GM12878 (cell line): ENCODE results near the gene PTPRN2. TPM values are rescaled to one million over a fixed set of nuclear protein-coding genes. Genes with fewer than 3 reads are reported as not detected.

Source experiments
- ATAC-seq: fragments of 200-7000 bp; cut with Tn5 transposase; 3 replicates; pipeline ENCODE4 v1.9.1; 2020; ENCODE audit warnings: mild to moderate bottlenecking, moderate library complexity
- BruUV-seq: library from RNA; stranded (reverse); fragments of 400-500 nt; replicated peaks from 2 replicates; lab custom pipeline; 2021; lab: Mats Ljungman, UMichigan
- CTCF ChIA-PET: fragments of 300-600 bp; sonication (Branson Sonifier 250); formaldehyde crosslinking; extraction: SDS; loops from one replicate; lab custom pipeline; 2021; ENCODE audit warnings: inconsistent platforms; lab: Yijun Ruan, JAX
- POLR2A ChIA-PET: fragments of 350-600 bp; formaldehyde crosslinking; extraction: SDS; loops from one replicate; lab custom pipeline; 2021; ENCODE audit warnings: inconsistent platforms; lab: Charles Lee
- RAD21 ChIA-PET: fragments of 300-600 bp; sonication (Branson Sonifier 250); formaldehyde crosslinking; loops from one replicate; lab custom pipeline; 2023; ENCODE audit warnings: antibody characterized with exemption; ENCODE audit not compliant: unreplicated experiment; lab: Charles Lee
- SMC1A ChIA-PET: fragments of 300-600 bp; sonication (Branson Sonifier 250); formaldehyde crosslinking; loops from one replicate; lab custom pipeline; 2023; ENCODE audit not compliant: unreplicated experiment, uncharacterized antibody; lab: Charles Lee
- DNase-seq: peaks from one replicate; pipeline ENCODE4 v3.0.0-alpha.2; 2011; ENCODE audit warnings: low read depth, low spot score
- FAIRE-seq: peaks from 3 replicates; lab custom pipeline; 2011; peaks lifted over from hg19 to GRCh38; lab: Jason Lieb, UNC
- H2AFZ ChIP-seq: 2 replicates; pipeline ENCODE4 v1.6.0; 2011; ENCODE audit warnings: low read depth, low read length, control low read depth; ENCODE audit not compliant: control insufficient read depth
- H3K27ac ChIP-seq: 2 replicates; pipeline ENCODE4 v1.5.1; 2011; ENCODE audit warnings: control low read depth; ENCODE audit not compliant: control insufficient read depth, insufficient read depth
- H3K27me3 ChIP-seq, 2 experiments: replicated peaks in 1 of 2; 2 replicates each; pipeline versions ENCODE4 v1.6.0 to v1.6.1; 2011; ENCODE audit warnings: low read length in 1 of 2; ENCODE audit not compliant: control insufficient read depth in 2 of 2, insufficient read depth in 2 of 2
- H3K36me3 ChIP-seq, 2 experiments: 2 replicates each; pipeline ENCODE4 v1.5.1; 2011; ENCODE audit warnings: low read length in 1 of 2; ENCODE audit not compliant: control insufficient read depth in 2 of 2, insufficient read depth in 2 of 2
- H3K4me1 ChIP-seq: 2 replicates; pipeline ENCODE4 v1.6.1; 2011; ENCODE audit warnings: mild to moderate bottlenecking, low read length, moderate library complexity, mixed read lengths; ENCODE audit not compliant: control insufficient read depth, insufficient read depth
- H3K4me2 ChIP-seq: 2 replicates; pipeline ENCODE4 v1.6.0; 2011; ENCODE audit warnings: control low read depth; ENCODE audit not compliant: control insufficient read depth, insufficient read depth
- H3K4me3 ChIP-seq: fragments of 200-600 bp; sonication (generic); 2 replicates; pipeline ENCODE4 v1.5.1; 2016
- H3K79me2 ChIP-seq: 2 replicates; pipeline ENCODE4 v1.6.0; 2011; ENCODE audit warnings: low read length; ENCODE audit not compliant: control insufficient read depth, insufficient read depth
- H3K9ac ChIP-seq: 2 replicates; pipeline ENCODE4 v1.8.0; 2011; ENCODE audit warnings: low read length, control low read depth, mixed read lengths; ENCODE audit not compliant: control insufficient read depth, insufficient read depth
- H3K9me3 ChIP-seq: replicated peaks from 3 replicates; pipeline ENCODE4 v1.5.1; 2011; ENCODE audit warnings: mild to moderate bottlenecking, low read length; ENCODE audit not compliant: control insufficient read depth, insufficient read depth
- H4K20me1 ChIP-seq: 2 replicates; pipeline ENCODE4 v1.6.0; 2011; ENCODE audit not compliant: control insufficient read depth, insufficient read depth
- ASH2L ChIP-seq: fragments of 300-600, 200-600 bp; sonication (generic); IDR thresholded peaks from 2 replicates; pipeline ENCODE4 v1.6.1; 2017; ENCODE audit warnings: low read depth, mild to moderate bottlenecking, borderline replicate concordance
- CBX3 ChIP-seq: fragments of 200-600 bp; sonication (generic); IDR thresholded peaks from 2 replicates; pipeline ENCODE4 v1.6.1; 2016; ENCODE audit warnings: low read depth, borderline replicate concordance
- CREM ChIP-seq: IDR thresholded peaks from 2 replicates; pipeline ENCODE4 v1.6.1; 2014; ENCODE audit warnings: antibody characterized with exemption, low read depth
- MEF2A ChIP-seq: IDR thresholded peaks from 2 replicates; pipeline ENCODE4 v1.6.1; 2011; ENCODE audit warnings: low read depth, mild to moderate bottlenecking, low read length, moderate library complexity; ENCODE audit not compliant: insufficient read depth
- MTA3 ChIP-seq: IDR thresholded peaks from 2 replicates; pipeline ENCODE4 v1.6.1; 2012; ENCODE audit warnings: low read length, inconsistent platforms, borderline replicate concordance
- NFYB ChIP-seq: IDR thresholded peaks from 2 replicates; pipeline ENCODE4 v1.6.1; 2011; ENCODE audit warnings: low read depth, mild to moderate bottlenecking, low read length, improper control_type of control experiment, moderate library complexity; ENCODE audit not compliant: insufficient read depth
- RAD21 ChIP-seq: IDR thresholded peaks from 2 replicates; pipeline ENCODE4 v1.6.1; 2011; ENCODE audit warnings: mild to moderate bottlenecking, low read depth, low read length, moderate library complexity; ENCODE audit not compliant: insufficient read depth
- RB1 ChIP-seq: fragments of 450-650 bp; formaldehyde crosslinking; IDR thresholded peaks from 2 replicates; pipeline ENCODE4 v1.6.1; 2017; ENCODE audit warnings: mild to moderate bottlenecking, borderline replicate concordance
- RUNX3 ChIP-seq: IDR thresholded peaks from 2 replicates; pipeline ENCODE4 v1.6.1; 2012; ENCODE audit warnings: low read length, inconsistent platforms
- SREBF1 ChIP-seq: IDR thresholded peaks from 2 replicates; pipeline ENCODE4 v1.6.1; 2012; ENCODE audit warnings: mild to moderate bottlenecking, low read length
- STAT1 ChIP-seq: fragments of 450-650 bp; conservative IDR thresholded peaks from 2 replicates; pipeline ENCODE4 v1.6.1; 2014; ENCODE audit warnings: antibody characterized with exemption, mild to moderate bottlenecking
- WGBS: methylation state at CpG from one replicate; pipeline ENCODE4 v1.1.6; 2016; ENCODE audit warnings: low lambda C conversion rate; ENCODE audit not compliant: insufficient replicate concordance, insufficient coverage; ENCODE audit errors: missing lambda C conversion rate; 5-methylcytosine and 5-hydroxymethylcytosine counted together
- in situ Hi-C: fragments of 300-500 bp; cut with MboI; formaldehyde crosslinking; loops from 9 replicates; pipeline ENCODE4 v1.14.3; 2018; ENCODE audit warnings: mixed read lengths
- intact Hi-C: fragments of 100-400 bp; cut with micrococcal nuclease; formaldehyde crosslinking; loops from one replicate; pipeline ENCODE4 v1.14.2; 2022; ENCODE audit not compliant: unreplicated experiment
- polyA plus RNA-seq, 11 experiments: library from polyadenylated mRNA; depleted of rRNA in 4 of 11; unstranded in 6 of 11; stranded (reverse) in 5 of 11; fragments of >200 nt; fragmentation: Nextera tagmentation in 4 of 11; fragmentation: Illumina TruSeq in 1 of 11; extraction: Ambion mirVana in 4 of 11; extraction: Trizol in 1 of 11; gene quantifications; 1 replicate in 1 of 11; 2 replicates in 10 of 11; pipeline versions ENCODE4 v1.2.1 to v1.2.3, GENCODE V29; 2011 to 2016; ENCODE audit warnings: inconsistent platforms in 2 of 11, missing spikeins in 2 of 11, low read depth in 1 of 11
- total RNA-seq, 4 experiments: library from RNA; depleted of rRNA in 3 of 4; stranded (reverse); fragments of >200 nt in 3 of 4; fragmentation: Illumina TruSeq in 1 of 4; extraction: Trizol in 1 of 4; gene quantifications; 2 replicates each; pipeline versions ENCODE4 v1.2.1 to v1.2.3, GENCODE V29; 2013 to 2021
- TF ChIP-seq, protein P1 (sequence below): fragments of 150-350 bp; IDR thresholded peaks from 2 replicates; pipeline ENCODE4 v1.6.1; 2014; ENCODE audit warnings: mild to moderate bottlenecking, low read depth, low read length
- TF ChIP-seq, protein P2 (sequence below): IDR thresholded peaks from 2 replicates; pipeline ENCODE4 v1.6.1; 2012; ENCODE audit warnings: mild to moderate bottlenecking, low read depth, low read length
- TF ChIP-seq, protein P3 (sequence below): fragments of 450-650 bp; IDR thresholded peaks from 2 replicates; pipeline ENCODE4 v1.6.1; 2017; ENCODE audit warnings: mild to moderate bottlenecking, moderate library complexity

PTPRN2 gene
- total and polyA plus RNA-seq, 10 of the 15 experiments (the other 5 are each of a cell fraction or from before 2014, with no cell fraction given), result 5.4 TPM; not detected in 9

DNA sequence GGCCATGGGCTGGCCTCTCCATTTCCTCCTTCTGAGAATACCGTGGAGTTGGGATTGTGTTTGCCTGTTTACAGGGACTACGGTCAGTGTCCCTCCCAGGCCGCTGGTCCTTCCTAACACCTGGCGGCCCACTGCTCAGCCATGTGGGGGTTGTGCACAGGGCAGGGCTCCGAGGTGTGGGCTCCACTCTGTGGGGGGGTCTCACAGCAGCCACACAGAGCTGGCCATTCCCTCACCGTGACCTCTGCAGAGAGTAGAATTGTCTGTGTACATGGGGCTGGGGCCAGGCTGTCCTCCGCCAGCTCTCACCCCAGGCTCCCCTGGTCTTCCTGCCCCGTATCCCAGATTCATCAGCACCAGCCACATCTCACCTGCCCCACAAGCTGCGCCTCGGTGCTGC lies 60.1 kb downstream of the PTPRN2 start (continued):
- TF ChIP-seq, protein P1, sequence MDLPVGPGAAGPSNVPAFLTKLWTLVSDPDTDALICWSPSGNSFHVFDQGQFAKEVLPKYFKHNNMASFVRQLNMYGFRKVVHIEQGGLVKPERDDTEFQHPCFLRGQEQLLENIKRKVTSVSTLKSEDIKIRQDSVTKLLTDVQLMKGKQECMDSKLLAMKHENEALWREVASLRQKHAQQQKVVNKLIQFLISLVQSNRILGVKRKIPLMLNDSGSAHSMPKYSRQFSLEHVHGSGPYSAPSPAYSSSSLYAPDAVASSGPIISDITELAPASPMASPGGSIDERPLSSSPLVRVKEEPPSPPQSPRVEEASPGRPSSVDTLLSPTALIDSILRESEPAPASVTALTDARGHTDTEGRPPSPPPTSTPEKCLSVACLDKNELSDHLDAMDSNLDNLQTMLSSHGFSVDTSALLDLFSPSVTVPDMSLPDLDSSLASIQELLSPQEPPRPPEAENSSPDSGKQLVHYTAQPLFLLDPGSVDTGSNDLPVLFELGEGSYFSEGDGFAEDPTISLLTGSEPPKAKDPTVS, result no peak
- TF ChIP-seq STAT1, result no peak
- TF ChIP-seq NFYB, result no peak
- TF ChIP-seq, protein P2, sequence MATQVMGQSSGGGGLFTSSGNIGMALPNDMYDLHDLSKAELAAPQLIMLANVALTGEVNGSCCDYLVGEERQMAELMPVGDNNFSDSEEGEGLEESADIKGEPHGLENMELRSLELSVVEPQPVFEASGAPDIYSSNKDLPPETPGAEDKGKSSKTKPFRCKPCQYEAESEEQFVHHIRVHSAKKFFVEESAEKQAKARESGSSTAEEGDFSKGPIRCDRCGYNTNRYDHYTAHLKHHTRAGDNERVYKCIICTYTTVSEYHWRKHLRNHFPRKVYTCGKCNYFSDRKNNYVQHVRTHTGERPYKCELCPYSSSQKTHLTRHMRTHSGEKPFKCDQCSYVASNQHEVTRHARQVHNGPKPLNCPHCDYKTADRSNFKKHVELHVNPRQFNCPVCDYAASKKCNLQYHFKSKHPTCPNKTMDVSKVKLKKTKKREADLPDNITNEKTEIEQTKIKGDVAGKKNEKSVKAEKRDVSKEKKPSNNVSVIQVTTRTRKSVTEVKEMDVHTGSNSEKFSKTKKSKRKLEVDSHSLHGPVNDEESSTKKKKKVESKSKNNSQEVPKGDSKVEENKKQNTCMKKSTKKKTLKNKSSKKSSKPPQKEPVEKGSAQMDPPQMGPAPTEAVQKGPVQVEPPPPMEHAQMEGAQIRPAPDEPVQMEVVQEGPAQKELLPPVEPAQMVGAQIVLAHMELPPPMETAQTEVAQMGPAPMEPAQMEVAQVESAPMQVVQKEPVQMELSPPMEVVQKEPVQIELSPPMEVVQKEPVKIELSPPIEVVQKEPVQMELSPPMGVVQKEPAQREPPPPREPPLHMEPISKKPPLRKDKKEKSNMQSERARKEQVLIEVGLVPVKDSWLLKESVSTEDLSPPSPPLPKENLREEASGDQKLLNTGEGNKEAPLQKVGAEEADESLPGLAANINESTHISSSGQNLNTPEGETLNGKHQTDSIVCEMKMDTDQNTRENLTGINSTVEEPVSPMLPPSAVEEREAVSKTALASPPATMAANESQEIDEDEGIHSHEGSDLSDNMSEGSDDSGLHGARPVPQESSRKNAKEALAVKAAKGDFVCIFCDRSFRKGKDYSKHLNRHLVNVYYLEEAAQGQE, result no peak
- TF ChIP-seq SREBF1, result no peak

DNA sequence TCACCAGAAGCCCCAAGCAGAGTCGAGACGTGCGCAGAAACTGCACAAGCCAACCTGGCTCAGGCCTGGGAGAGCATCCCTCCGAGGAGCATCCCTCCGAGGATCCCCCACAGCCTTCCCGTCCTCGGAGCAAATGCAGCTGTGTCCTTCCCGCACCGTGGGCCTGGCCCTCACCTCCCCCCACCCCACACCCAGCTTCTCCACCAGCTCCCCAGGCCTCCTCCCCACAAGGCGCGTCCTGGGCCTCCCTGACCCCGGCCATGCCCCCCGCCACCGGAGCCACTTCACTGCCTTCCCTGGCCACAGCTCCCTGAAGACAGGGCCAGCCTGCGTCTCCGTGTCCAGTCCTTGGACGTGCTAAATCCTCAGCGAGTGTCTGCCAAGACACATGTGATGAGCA lies 60.6 kb downstream of the PTPRN2 start:
- ChIA-PET POLR2A (no interaction called here), CTCF (no interaction called here), SMC1A (no interaction called here), RAD21 (no interaction called here)
- no peak overlapping the region for H3K4me3 ChIP-seq
- no peak for TF ChIP-seq RB1
- no peak for TF ChIP-seq RUNX3
- no peak for TF ChIP-seq CREM
- TF ChIP-seq RAD21, result no peak
- TF ChIP-seq CBX3, result no peak
- TF ChIP-seq, protein P3, sequence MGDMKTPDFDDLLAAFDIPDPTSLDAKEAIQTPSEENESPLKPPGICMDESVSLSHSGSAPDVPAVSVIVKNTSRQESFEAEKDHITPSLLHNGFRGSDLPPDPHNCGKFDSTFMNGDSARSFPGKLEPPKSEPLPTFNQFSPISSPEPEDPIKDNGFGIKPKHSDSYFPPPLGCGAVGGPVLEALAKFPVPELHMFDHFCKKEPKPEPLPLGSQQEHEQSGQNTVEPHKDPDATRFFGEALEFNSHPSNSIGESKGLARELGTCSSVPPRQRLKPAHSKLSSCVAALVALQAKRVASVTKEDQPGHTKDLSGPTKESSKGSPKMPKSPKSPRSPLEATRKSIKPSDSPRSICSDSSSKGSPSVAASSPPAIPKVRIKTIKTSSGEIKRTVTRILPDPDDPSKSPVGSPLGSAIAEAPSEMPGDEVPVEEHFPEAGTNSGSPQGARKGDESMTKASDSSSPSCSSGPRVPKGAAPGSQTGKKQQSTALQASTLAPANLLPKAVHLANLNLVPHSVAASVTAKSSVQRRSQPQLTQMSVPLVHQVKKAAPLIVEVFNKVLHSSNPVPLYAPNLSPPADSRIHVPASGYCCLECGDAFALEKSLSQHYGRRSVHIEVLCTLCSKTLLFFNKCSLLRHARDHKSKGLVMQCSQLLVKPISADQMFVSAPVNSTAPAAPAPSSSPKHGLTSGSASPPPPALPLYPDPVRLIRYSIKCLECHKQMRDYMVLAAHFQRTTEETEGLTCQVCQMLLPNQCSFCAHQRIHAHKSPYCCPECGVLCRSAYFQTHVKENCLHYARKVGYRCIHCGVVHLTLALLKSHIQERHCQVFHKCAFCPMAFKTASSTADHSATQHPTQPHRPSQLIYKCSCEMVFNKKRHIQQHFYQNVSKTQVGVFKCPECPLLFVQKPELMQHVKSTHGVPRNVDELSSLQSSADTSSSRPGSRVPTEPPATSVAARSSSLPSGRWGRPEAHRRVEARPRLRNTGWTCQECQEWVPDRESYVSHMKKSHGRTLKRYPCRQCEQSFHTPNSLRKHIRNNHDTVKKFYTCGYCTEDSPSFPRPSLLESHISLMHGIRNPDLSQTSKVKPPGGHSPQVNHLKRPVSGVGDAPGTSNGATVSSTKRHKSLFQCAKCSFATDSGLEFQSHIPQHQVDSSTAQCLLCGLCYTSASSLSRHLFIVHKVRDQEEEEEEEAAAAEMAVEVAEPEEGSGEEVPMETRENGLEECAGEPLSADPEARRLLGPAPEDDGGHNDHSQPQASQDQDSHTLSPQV, result no peak
- TF ChIP-seq MTA3, result no peak
- no peak for TF ChIP-seq ASH2L
- no peak for TF ChIP-seq MEF2A
- no peak overlapping the region for H2AFZ ChIP-seq
- H4K20me1 ChIP-seq, result no peaks in the 10 kb centered on the region
- in situ Hi-C loops, result no loop called here
- no peak for ATAC-seq
- no peaks in the 10 kb centered on the region for H3K4me1 ChIP-seq
- 73% methylated on average over 15 of the region's 18 CpGs for WGBS
- H3K4me2 ChIP-seq, result no peak overlapping the region
- no peaks in the 10 kb centered on the region for H3K79me2 ChIP-seq
- H3K9ac ChIP-seq, result no peak overlapping the region
- H3K36me3 ChIP-seq, result no peaks in the 10 kb centered on the region
- peaks cover 1% of the 10 kb centered on the region; the same call in 1 of the 3 replicates for H3K9me3 ChIP-seq
- intact Hi-C loops, result no loop called here
- no TSS peak for BruUV-seq
- H3K27ac ChIP-seq, result no peak overlapping the region
- no peaks in the 10 kb centered on the region for H3K27me3 ChIP-seq
- FAIRE-seq, result no peak
- no peak for DNase-seq
